Omental fat pad (tissue), 4 donors: Measurements from ENCODE around the gene FKRP. TPM values are rescaled to one million over a fixed set of nuclear protein-coding genes. Genes with fewer than 3 reads are reported as not detected.

Source experiments
- ATAC-seq: fragments of 150-250 bp; one replicate; pipeline ENCODE4 v1.9.1; 2016; ENCODE audit warnings: mild to moderate bottlenecking, moderate library complexity; ENCODE audit not compliant: low FRiP score
- DNase-seq: peaks from one replicate; pipeline ENCODE4 v3.0.0-alpha.2; 2019; ENCODE audit warnings: low spot score
- CTCF ChIP-seq, 3 donors: fragments of 450-650 bp; IDR thresholded peaks; one replicate each; pipeline ENCODE4 v1.5.1; 2016 to 2017; ENCODE audit warnings: antibody characterized with exemption in 3 of 3, mild to moderate bottlenecking in 3 of 3, moderate library complexity in 2 of 3
- total RNA-seq, 4 donors: library from RNA; depleted of rRNA; stranded (reverse); fragments of >200 nt; gene quantifications; one replicate each; pipeline ENCODE4 v1.1.0, GENCODE V29; 2016

FKRP gene
- total RNA-seq, 4 donors from 2014 or later, result 9.2 to 20.5 (median 13.9) TPM

- no peak for ATAC-seq
- DNase-seq, result peak; percentile 90
These were observed 2.7 kb downstream of the FKRP start for GRCh38 chr19:46748325-46749109.

GRCh38 chr19:46753420-46754155, 7.7 kb downstream of the FKRP start:
- no peak for DNase-seq
- ATAC-seq, result no peak
- TF ChIP-seq CTCF (IDR thresholded peaks at IDR 0.05), result no peak

More at GRCh38 chr19:46748325-46749109, 2.7 kb downstream of the FKRP start:
- no peak for TF ChIP-seq CTCF (IDR thresholded peaks at IDR 0.05)

- TF ChIP-seq CTCF (IDR thresholded peaks at IDR 0.05), result no peak
- ATAC-seq (no peak), DNase-seq (no peak)
These were observed 9.4 kb downstream of the FKRP start for GRCh38 chr19:46755077-46755852.

- DNase-seq (no peak), ATAC-seq (no peak)
- no peak for TF ChIP-seq CTCF (IDR thresholded peaks at IDR 0.05)
These were observed 10.1 kb downstream of the FKRP start for GRCh38 chr19:46755853-46756543.

GRCh38 chr19:46756544-46756888, 10.7 kb downstream of the FKRP start:
- ATAC-seq (no peak), DNase-seq (no peak)
- no peak for TF ChIP-seq CTCF (IDR thresholded peaks at IDR 0.05)

GRCh38 chr19:46759206-46759605, 13.3 kb downstream of the FKRP start:
- ATAC-seq, result no peak

More at GRCh38 chr19:46759206-46759605, 13.3 kb downstream of the FKRP start:
- no peak for DNase-seq
- TF ChIP-seq CTCF (IDR thresholded peaks at IDR 0.05), result no peak
